Neuron (in vitro differentiated cells): ENCODE measurements around the gene CASTOR1.

Experiments used
- H2AFZ ChIP-seq: one replicate; pipeline ENCODE4 v1.6.1; 2013; ENCODE audit warnings: low read depth, mild to moderate bottlenecking, inconsistent platforms, low read length, moderate library complexity
- H3K27me3 ChIP-seq: one replicate; pipeline ENCODE4 v1.6.1; 2013; ENCODE audit warnings: low read length; ENCODE audit not compliant: insufficient read depth
- H3K36me3 ChIP-seq: one replicate; pipeline ENCODE4 v1.6.1; 2013; ENCODE audit warnings: low read length; ENCODE audit not compliant: insufficient read depth
- H3K4me1 ChIP-seq: one replicate; pipeline ENCODE4 v1.6.1; 2013; ENCODE audit warnings: low read length; ENCODE audit not compliant: insufficient read depth
- H3K4me3 ChIP-seq: 2 replicates; pipeline ENCODE4 v1.5.1; 2013; ENCODE audit warnings: mild to moderate bottlenecking, low read length, moderate library complexity
- H3K9me3 ChIP-seq: one replicate; pipeline ENCODE4 v1.6.1; 2013; ENCODE audit warnings: low read length

CASTOR1 gene

DNA sequence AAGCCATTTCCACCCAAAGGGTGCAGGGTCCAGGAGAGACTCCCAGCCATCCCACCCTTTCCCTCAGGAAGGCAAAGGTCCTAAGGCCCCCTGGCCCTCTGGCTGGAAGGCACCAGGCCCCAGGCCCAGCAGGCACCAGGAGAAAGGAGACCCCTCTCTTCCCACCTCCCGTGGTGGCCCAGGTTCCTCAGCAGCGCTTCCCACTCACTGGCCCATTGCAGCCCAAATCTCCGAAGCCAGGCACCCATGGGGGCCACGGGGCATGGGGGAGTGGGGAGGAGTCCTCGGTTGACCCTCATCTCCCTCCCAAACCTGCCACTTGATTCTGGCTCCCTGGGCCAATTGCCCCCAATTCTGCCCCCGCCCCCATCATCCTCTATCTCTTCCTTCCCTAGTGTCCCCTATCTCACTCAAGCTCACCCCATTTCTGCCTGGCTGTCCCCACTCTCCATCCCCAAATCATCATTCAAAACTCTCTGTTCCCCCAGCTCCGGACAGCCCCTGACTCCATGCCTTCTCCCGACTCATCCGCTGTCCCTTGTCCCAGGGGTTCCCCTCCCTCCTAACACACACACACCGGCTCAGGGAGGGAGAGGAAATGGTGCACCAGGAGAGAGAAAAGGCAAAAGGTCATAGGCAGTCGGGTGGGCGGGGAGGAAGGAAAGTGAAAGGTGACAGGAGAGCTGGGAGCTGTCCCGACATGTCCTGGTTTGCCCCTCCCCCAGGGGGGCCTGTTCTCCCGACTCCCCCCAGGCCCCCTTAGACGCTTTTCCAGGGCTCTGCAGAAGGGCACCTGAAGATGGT, 43.9 kb downstream of the CASTOR1 start:
- H3K9me3 ChIP-seq = no peaks in the 10 kb centered on the region
- H3K27me3 ChIP-seq = no peaks in the 10 kb centered on the region
- peak overlapping the region; percentile 98 for H2AFZ ChIP-seq
- H3K36me3 ChIP-seq = peaks cover 4% of the 10 kb centered on the region
- peak overlapping the region; percentile 56 for H3K4me3 ChIP-seq
- H3K4me1 ChIP-seq = peaks cover 29% of the 10 kb centered on the region

DNA sequence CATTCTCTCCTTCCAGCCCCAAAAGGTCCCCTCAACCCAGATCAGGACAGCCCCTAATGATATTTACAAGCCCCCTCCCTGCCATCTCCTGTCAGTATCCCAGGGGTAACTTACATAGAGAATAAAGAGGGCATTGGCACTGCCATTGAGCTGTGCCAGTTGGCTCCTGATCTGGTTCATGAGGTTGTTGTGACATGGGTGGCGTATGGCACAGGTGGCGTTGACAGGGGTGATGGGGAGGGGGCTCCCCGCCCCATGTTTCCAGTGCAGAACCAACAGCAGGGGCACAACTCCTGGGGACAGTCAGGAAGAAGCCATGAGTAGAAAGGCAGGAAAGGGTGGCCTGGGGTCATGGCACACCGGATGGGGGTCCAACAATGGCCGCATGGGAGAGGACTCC, 44.7 kb downstream of the CASTOR1 start:
- no peak overlapping the region for H3K4me3 ChIP-seq

DNA sequence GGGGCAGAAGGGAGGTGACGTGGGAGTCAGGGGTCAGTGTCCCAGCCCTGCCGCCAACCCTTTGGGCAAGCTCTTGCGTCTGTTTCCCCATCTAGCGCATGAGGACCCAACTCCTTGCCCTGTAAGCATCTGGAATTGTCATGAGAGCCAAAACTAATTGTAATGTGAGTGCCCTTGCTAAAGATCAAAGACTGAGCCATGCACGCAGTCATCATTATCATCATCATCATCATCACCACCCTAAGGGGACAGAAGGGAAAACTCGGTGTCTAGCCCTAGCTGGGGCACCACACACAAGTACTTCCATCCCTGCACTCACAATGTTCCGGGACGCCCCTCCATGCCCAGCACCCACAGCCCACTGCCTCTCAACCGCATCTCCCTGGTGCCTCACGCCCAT, 45.2 kb downstream of the CASTOR1 start:
- peaks cover 4% of the 10 kb centered on the region for H3K36me3 ChIP-seq
- H3K9me3 ChIP-seq = no peaks in the 10 kb centered on the region
- H3K4me3 ChIP-seq = no peak overlapping the region
- H3K27me3 ChIP-seq = no peaks in the 10 kb centered on the region
- H3K4me1 ChIP-seq = peaks cover 24% of the 10 kb centered on the region
- H2AFZ ChIP-seq = no peak overlapping the region

More for the DNA sequence above, 44.7 kb downstream of the CASTOR1 start:
- Histone ChIP-seq H3K36me3 (peaks cover 4% of the 10 kb centered on the region), H3K27me3 (no peaks in the 10 kb centered on the region), H3K9me3 (no peaks in the 10 kb centered on the region), H3K4me1 (peaks cover 29% of the 10 kb centered on the region), H2AFZ (no peak overlapping the region)

DNA sequence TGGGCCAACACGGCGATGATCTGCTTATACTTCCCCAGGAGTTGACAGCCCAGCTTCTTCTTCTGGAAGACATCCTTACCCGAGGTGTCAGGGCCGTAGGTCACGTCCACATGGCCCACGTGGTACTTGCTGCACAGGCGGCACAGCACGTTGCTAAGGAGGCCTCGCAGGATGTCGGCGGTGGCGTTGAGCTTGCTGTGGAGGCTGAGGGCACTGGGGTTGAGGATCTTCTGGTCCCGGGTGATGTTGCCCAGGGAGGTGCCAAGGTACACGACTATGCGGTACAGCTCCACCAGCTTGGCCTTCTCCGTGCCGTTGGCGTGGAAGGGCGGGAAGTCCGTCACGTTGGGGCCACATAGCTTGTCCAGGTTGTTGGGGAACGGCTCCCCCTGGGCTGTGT, 45.6 kb downstream of the CASTOR1 start:
- Histone ChIP-seq H3K9me3 (no peaks in the 10 kb centered on the region), H3K4me1 (peaks cover 20% of the 10 kb centered on the region)

DNA sequence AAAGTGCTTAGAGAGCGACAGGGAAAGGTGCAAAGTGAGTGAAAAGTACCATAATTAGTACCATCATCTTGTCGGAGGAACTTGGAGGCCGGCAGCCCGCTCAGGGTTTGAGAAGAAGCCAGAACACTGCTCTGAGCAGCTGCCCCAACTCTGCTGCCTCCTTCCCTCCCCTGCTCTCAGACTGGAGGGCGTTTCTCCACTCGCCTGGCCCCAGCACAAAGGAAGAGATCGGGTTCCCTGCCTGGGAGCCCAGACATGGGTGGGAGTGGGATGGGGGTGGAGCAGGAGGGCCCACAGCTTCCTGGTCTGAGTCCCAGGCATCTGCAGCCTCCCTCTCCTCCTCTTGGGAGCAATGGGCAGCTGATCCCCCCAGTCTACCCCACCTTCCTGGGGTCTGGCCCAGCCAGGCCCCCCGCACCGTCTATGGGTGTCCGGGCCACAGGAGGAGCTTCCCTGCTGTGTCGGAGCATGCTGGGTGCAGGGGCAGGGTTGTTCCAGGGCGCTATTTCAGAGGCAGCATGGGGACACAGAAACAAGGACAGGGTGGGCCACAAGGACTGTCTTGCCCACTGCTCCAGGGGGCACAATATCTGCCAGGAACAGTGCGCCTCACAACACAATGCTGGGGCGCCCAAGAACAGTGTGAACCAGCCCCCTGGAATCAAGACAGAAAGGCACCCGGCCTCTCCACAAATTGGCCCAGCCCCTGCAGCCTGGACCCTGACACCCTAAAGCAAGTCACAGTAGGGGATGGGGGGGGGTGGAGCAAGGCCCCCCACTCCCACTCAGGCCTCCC, 47.5 kb downstream of the CASTOR1 start:
- Histone ChIP-seq H3K27me3 (no peaks in the 10 kb centered on the region), H3K36me3 (peaks cover 4% of the 10 kb centered on the region), H3K9me3 (no peaks in the 10 kb centered on the region), H2AFZ (no peak overlapping the region), H3K4me3 (no peak overlapping the region), H3K4me1 (peaks cover 13% of the 10 kb centered on the region)

More for the DNA sequence above, 45.6 kb downstream of the CASTOR1 start:
- no peaks in the 10 kb centered on the region for H3K27me3 ChIP-seq
- peaks cover 4% of the 10 kb centered on the region for H3K36me3 ChIP-seq
- no peak overlapping the region for H3K4me3 ChIP-seq
- H2AFZ ChIP-seq = no peak overlapping the region

DNA sequence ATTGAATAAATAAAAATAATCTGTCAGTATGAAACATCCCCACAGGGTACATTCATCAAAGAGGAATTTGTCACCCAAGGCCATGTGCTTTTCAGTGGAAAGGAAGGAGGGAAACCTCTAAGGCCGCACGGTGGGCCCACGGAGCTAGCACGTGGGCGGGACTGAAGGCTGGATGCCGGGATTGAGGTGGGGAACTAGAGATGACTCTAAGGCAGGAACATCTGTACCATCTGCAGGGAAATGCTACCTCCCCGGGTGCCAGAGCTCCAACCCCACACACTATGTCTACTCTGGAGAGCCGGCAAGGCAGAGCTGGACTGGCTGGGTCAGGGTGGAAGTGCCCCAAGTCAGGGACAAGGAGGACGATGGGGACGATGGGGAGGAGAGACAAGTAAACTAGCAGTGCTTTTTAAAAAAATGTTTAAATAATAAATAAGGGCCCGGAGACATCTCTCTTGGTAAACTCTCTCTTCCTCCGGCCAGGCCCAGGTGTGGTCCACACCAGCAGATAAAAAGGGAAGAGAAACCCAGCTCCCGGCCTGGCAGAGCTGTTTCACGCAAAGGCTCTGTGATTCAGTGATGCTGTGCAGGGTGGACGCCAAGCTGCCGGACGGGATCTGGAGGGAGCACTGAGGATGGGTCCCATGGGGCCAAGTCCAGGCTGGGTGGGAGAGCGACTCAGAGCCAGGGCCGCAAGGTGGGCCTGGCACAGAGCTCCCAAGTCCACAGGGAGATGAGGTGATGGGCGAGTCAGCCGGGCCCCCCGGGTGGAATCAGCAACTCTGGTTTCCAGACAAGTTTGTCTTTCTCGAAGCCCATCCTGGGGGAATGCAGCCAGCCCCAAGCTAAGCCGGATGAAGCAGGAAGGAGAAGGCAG, 48.5 kb downstream of the CASTOR1 start:
- Histone ChIP-seq H3K36me3 (peaks cover 4% of the 10 kb centered on the region), H3K4me1 (peaks cover 13% of the 10 kb centered on the region), H3K27me3 (no peaks in the 10 kb centered on the region), H3K9me3 (no peaks in the 10 kb centered on the region), H2AFZ (no peak overlapping the region), H3K4me3 (no peak overlapping the region)

DNA sequence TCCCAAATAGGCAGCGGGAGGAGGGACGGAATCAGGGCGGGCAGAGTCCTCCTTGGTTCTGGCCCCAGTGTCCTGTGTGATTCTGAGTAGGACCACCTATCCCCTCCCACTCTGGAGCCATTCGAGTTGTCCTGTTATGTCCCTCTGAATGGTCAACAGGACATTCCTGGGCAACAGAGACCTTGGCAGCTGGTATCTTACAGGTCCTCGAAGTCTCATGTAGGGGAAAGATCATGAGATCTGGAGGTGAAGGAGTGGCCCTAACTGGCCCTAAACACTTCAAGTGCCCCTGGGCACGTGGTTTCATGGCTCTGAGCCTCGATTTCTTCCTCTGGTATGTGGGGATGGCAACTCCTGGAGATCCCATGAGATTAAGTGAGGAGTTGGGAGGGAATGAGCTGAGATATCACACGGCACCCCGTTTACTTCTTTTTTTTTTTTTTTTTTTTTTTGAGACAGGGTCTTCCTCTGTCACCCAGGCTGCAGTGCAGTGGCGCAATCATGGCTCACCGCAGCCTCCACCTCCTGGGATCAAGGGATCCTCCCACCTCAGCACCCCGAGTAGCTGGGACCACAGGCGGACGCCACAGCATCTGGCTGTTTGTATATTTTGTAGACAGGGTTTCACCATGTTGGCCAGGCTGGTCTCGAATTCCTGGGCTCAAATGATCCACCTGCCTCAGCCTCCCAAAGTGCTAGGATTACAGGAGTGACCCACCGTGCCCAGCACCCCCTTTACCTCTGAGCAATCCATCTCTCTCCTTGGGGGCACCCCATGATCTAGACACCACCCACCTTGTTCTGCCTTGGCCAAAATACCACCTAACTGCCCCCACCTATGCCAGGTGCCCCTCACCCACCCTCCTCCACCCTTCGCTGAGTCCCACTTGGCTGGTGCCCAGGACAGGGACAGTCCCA, 49.6 kb downstream of the CASTOR1 start:
- Histone ChIP-seq H3K4me3 (no peak overlapping the region), H3K27me3 (no peaks in the 10 kb centered on the region), H3K9me3 (no peaks in the 10 kb centered on the region), H3K4me1 (peaks cover 16% of the 10 kb centered on the region), H3K36me3 (peaks cover 4% of the 10 kb centered on the region), H2AFZ (no peak overlapping the region)

DNA sequence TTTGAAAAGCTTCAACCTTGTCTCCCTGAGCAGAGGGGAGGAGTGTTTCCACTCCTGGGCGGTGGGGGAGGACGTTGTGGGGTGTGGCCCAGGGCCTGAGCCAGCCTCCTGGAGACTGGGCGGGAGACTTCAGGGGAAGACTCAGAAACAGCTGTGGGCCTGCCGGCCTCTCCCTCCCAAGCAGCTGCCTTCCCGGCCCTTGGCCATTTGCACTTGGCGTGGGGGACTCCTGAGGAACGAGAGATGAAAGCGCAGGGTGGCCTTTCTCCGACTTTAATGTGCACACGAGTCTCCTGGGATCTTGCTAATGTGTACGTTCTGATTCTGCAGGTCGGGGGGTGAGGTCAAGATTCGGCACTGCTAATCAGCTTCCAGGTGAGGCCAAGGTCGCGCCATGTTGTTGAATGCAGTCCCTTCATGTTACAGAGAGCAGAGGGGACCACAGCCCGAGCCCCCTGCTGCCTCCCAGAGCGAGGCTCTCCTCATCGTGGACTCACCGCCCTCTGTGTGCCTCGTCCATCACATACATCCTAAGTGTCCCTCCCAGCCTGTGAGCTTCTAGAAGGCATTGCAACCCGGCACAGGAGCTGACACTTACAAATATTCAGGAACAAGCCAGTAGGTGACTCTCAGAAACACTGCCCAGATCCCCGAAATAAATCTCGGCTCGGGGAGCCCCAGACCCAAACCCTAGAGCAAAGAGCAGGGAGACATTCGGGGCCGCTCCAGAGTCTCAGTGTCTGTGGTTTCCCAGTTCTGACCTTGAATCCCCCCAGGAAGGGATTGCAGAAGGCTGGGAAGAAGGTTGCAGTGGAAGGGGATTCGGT, 50.4 kb downstream of the CASTOR1 start:
- Histone ChIP-seq H3K4me1 (peaks cover 15% of the 10 kb centered on the region), H2AFZ (no peak overlapping the region), H3K9me3 (no peaks in the 10 kb centered on the region), H3K36me3 (peaks cover 4% of the 10 kb centered on the region), H3K4me3 (no peak overlapping the region), H3K27me3 (no peaks in the 10 kb centered on the region)

DNA sequence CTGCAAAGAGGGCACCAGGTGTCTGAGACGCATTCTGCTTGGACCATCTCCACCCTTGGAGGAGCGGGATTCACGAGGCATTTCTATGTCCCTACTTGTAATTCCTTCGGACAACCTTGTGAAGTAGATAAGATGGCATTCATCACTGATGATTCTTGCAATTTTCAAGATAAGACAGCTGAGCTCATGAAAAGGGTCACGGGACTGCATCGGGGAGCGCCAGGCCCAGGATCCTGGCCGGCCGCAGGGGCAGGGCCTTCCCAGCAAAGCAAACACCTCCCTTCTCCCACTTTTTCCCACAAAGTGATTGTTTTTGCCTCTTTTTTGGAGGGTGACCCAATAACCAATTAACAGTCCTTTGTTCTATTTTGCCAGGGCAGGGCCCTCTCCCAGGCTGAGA, 51.2 kb downstream of the CASTOR1 start:
- Histone ChIP-seq H3K4me3 (no peak overlapping the region), H3K36me3 (no peaks in the 10 kb centered on the region), H3K9me3 (no peaks in the 10 kb centered on the region), H3K27me3 (no peaks in the 10 kb centered on the region), H3K4me1 (peaks cover 15% of the 10 kb centered on the region), H2AFZ (no peak overlapping the region)

DNA sequence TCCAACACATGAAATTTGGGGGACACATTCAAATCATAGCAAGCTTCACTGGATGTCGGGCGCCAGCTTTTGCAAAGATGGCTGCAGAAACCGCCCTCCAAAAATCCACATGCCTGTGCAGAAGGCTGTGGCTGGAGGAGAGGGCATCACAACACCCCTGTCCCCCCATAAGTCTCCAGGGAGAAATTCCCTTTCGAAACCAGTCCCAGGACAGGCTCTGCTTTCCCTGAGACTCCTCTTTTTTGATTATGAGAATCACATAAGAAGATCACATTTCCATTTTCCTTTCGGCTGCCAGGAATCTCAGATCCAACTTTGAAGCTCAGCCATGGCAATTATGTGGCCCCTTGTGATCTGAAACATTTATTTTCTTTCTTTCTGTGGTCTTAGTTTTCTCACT, 52.4 kb downstream of the CASTOR1 start:
- no peaks in the 10 kb centered on the region for H3K27me3 ChIP-seq
- no peak overlapping the region for H3K4me3 ChIP-seq
- H3K36me3 ChIP-seq = no peaks in the 10 kb centered on the region
- no peaks in the 10 kb centered on the region for H3K9me3 ChIP-seq
- H3K4me1 ChIP-seq = peaks cover 15% of the 10 kb centered on the region
- H2AFZ ChIP-seq = no peak overlapping the region

DNA sequence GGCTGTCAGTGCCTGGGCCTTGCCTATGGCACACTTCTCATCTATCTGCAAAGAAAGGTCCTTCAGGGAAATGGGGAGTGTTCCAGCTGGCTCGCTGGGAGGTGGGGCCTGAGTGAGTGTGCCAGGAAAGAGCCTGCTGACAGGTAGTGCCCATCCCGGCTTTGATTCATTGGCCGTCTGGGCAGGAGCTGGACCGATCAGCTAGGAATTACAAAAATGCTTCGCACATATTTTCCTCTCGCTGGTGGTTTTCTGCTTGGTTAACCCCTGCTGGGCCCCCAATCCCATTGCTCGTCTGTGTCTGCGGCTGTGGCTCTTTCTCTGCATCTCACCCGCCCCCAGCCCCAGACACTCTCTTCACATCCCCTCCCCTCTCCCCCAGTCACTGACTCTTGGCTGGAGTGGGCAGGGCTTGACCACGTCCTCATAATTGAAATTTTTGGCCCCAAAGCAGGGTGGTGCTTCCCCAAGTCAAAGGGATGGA, 53.6 kb downstream of the CASTOR1 start:
- no peaks in the 10 kb centered on the region for H3K27me3 ChIP-seq
- H3K36me3 ChIP-seq = no peaks in the 10 kb centered on the region
- peaks cover 15% of the 10 kb centered on the region for H3K4me1 ChIP-seq
- H3K9me3 ChIP-seq = no peaks in the 10 kb centered on the region
- no peak overlapping the region for H3K4me3 ChIP-seq
- no peak overlapping the region for H2AFZ ChIP-seq
